H9 (cell line): Measurements from ENCODE around the gene SOCS7. TPM values are rescaled to one million over a fixed set of nuclear protein-coding genes. Genes with fewer than 3 reads are reported as not detected.

ENCODE experiments used
- DNase-seq: peaks from one replicate; pipeline ENCODE4 v3.0.0-alpha.2; 2017
- H2AFZ ChIP-seq: one replicate; pipeline ENCODE4 v1.6.1; 2013; ENCODE audit warnings: mild to moderate bottlenecking, low read length, control low read depth, moderate library complexity
- H2AK5ac ChIP-seq: 2 replicates; pipeline ENCODE4 v1.6.1; 2013; ENCODE audit warnings: low read length, control low read depth, mixed read lengths; ENCODE audit not compliant: insufficient read length
- H2BK120ac ChIP-seq: one replicate; pipeline ENCODE4 v1.6.1; 2013; ENCODE audit warnings: low read depth, mild to moderate bottlenecking, low read length, control low read depth, inconsistent platforms; ENCODE audit not compliant: poor library complexity, severe bottlenecking
- H2BK12ac ChIP-seq: 2 replicates; pipeline ENCODE4 v1.6.1; 2013; ENCODE audit warnings: low read length, control low read depth, mixed read lengths, low read depth; ENCODE audit not compliant: insufficient read length
- H2BK15ac ChIP-seq: 2 replicates; pipeline ENCODE4 v1.6.1; 2013; ENCODE audit warnings: low read depth, low read length, control low read depth
- H2BK20ac ChIP-seq: one replicate; pipeline ENCODE4 v1.6.1; 2013; ENCODE audit warnings: low read depth, mild to moderate bottlenecking, low read length, control low read depth, inconsistent platforms; ENCODE audit not compliant: poor library complexity, severe bottlenecking
- H2BK5ac ChIP-seq: 2 replicates; pipeline ENCODE4 v1.6.1; 2013; ENCODE audit warnings: low read length, control low read depth, mixed read lengths; ENCODE audit not compliant: insufficient read length
- H3K14ac ChIP-seq: 2 replicates; pipeline ENCODE4 v1.6.1; 2013; ENCODE audit warnings: low read length, control low read depth; ENCODE audit not compliant: insufficient read depth
- H3K18ac ChIP-seq: 2 replicates; pipeline ENCODE4 v1.6.1; 2013; ENCODE audit warnings: low read depth, mild to moderate bottlenecking, mixed read lengths, low read length, control low read depth; ENCODE audit not compliant: insufficient read length
- H3K23ac ChIP-seq: 2 replicates; pipeline ENCODE4 v1.6.1; 2013; ENCODE audit warnings: low read length, control low read depth, mixed read lengths, low read depth; ENCODE audit not compliant: insufficient read length
- H3K23me2 ChIP-seq: 2 replicates; pipeline ENCODE4 v1.6.1; 2013; ENCODE audit warnings: low read depth, mild to moderate bottlenecking, mixed read lengths, low read length, control low read depth; ENCODE audit not compliant: insufficient read length, poor library complexity, severe bottlenecking
- H3K27ac ChIP-seq: 2 replicates; pipeline ENCODE4 v1.5.1; 2013; ENCODE audit warnings: low read length, control low read depth, mixed read lengths, low read depth; ENCODE audit not compliant: insufficient read length
- H3K27me3 ChIP-seq: 2 replicates; pipeline ENCODE4 v1.6.1; 2013; ENCODE audit warnings: low read length, control low read depth, inconsistent platforms; ENCODE audit not compliant: insufficient read depth
- H3K4ac ChIP-seq: 2 replicates; pipeline ENCODE4 v1.6.1; 2013; ENCODE audit warnings: low read depth, mild to moderate bottlenecking, control low read depth, inconsistent platforms, low read length, moderate library complexity
- H3K4me1 ChIP-seq: 2 replicates; pipeline ENCODE4 v1.6.1; 2013; ENCODE audit warnings: low read length, control low read depth, inconsistent platforms; ENCODE audit not compliant: insufficient read depth
- H3K4me2 ChIP-seq: 2 replicates; pipeline ENCODE4 v1.6.1; 2013; ENCODE audit warnings: low read length, control low read depth, mixed read lengths; ENCODE audit not compliant: insufficient read length, insufficient read depth
- H3K56ac ChIP-seq: 2 replicates; pipeline ENCODE4 v1.6.1; 2013; ENCODE audit warnings: low read depth, mild to moderate bottlenecking, mixed read lengths, low read length, control low read depth; ENCODE audit not compliant: insufficient read length
- H3K79me1 ChIP-seq: 2 replicates; pipeline ENCODE4 v1.6.1; 2013; ENCODE audit warnings: low read depth, mild to moderate bottlenecking, moderate library complexity, low read length, control low read depth, inconsistent platforms; ENCODE audit not compliant: insufficient read depth, poor library complexity, severe bottlenecking
- H3K79me2 ChIP-seq: 2 replicates; pipeline ENCODE4 v1.6.1; 2013; ENCODE audit warnings: low read length, control low read depth, inconsistent platforms; ENCODE audit not compliant: insufficient read depth
- H3K9ac ChIP-seq: 2 replicates; pipeline ENCODE4 v1.6.1; 2013; ENCODE audit warnings: low read length, control low read depth, mixed read lengths; ENCODE audit not compliant: insufficient read length; ENCODE audit errors: extremely low read depth
- H3K9me3 ChIP-seq: one replicate; pipeline ENCODE4 v1.6.1; 2013; ENCODE audit warnings: low read depth, low read length, inconsistent platforms; ENCODE audit not compliant: control insufficient read depth
- H3T11ph ChIP-seq: one replicate; pipeline ENCODE4 v1.6.1; 2013; ENCODE audit warnings: mild to moderate bottlenecking, low read length, control low read depth, inconsistent platforms
- H4K20me1 ChIP-seq: one replicate; pipeline ENCODE4 v1.6.1; 2013; ENCODE audit not compliant: control insufficient read depth, insufficient read length, insufficient read depth
- H4K5ac ChIP-seq: 2 replicates; pipeline ENCODE4 v1.6.1; 2013; ENCODE audit warnings: low read depth, mild to moderate bottlenecking, mixed read lengths, low read length, control low read depth; ENCODE audit not compliant: insufficient read length
- H4K8ac ChIP-seq: replicated peaks from 2 replicates; pipeline ENCODE4 v1.6.1; 2013; ENCODE audit warnings: low read length, control low read depth, mixed read lengths, low read depth; ENCODE audit not compliant: insufficient read length
- H4K91ac ChIP-seq: 2 replicates; pipeline ENCODE4 v1.6.1; 2013; ENCODE audit warnings: low read depth, mild to moderate bottlenecking, moderate library complexity, mixed read lengths, low read length, control low read depth; ENCODE audit not compliant: insufficient read length
- H3K27ac Mint-ChIP-seq, 3 experiments: 2 replicates in 2 of 3; 3 replicates in 1 of 3; pipeline ENCODE4 v1.8.0; 2020 to 2021; ENCODE audit warnings: mixed read lengths in 3 of 3, mild to moderate bottlenecking in 1 of 3, moderate library complexity in 1 of 3
- H3K27me3 Mint-ChIP-seq: 2 replicates; pipeline ENCODE4 v1.8.0; 2021; ENCODE audit warnings: low read depth, mild to moderate bottlenecking, moderate library complexity, mixed read lengths
- H3K36me3 Mint-ChIP-seq, 3 experiments: 2 replicates in 2 of 3; 3 replicates in 1 of 3; pipeline ENCODE4 v1.8.0; 2020 to 2021; ENCODE audit warnings: low read depth in 3 of 3, mixed read lengths in 3 of 3; ENCODE audit not compliant: insufficient read depth in 1 of 3
- H3K4me1 Mint-ChIP-seq, 2 experiments: 2 replicates each; pipeline ENCODE4 v1.8.0; 2020; ENCODE audit warnings: mixed read lengths in 2 of 2
- H3K4me3 Mint-ChIP-seq, 2 experiments: 2 replicates in 1 of 2; 3 replicates in 1 of 2; pipeline ENCODE4 v1.8.0; 2020 to 2021; ENCODE audit warnings: mild to moderate bottlenecking in 2 of 2, mixed read lengths in 2 of 2, moderate library complexity in 1 of 2
- H3K9me3 Mint-ChIP-seq, 2 experiments: 2 replicates in 1 of 2; 3 replicates in 1 of 2; pipeline ENCODE4 v1.8.0; 2020; ENCODE audit warnings: mild to moderate bottlenecking in 2 of 2, mixed read lengths in 2 of 2, moderate library complexity in 1 of 2
- CTCF ChIP-seq: fragments of 200-600 bp; sonication (generic); conservative IDR thresholded peaks from 3 replicates; pipeline ENCODE4 v1.8.0; 2021; ENCODE audit warnings: antibody characterized with exemption, mild to moderate bottlenecking
- WGBS: extraction: QIAGEN DNeasy Blood & Tissue Kit; methylation state at CpG from one replicate; pipeline ENCODE4 v1.1.7; 2013; ENCODE audit warnings: missing lambda C conversion rate, low lambda C conversion rate, mixed read lengths; ENCODE audit not compliant: insufficient read length; ENCODE audit errors: extremely low coverage; 5-methylcytosine and 5-hydroxymethylcytosine counted together
- total RNA-seq: library from RNA; stranded (reverse); gene quantifications from 2 replicates; pipeline ENCODE4 v1.2.1, GENCODE V29; 2021

The SOCS7 gene
- total RNA-seq, 1 experiment from 2014 or later = 31.0 TPM

- Histone ChIP-seq H3K79me2 (no peaks in the 10 kb centered on the region), H4K91ac (no peak overlapping the region), H3K23me2 (peaks cover 3% of the 10 kb centered on the region), H3K4me2 (peak overlapping the region; percentile 30), H4K8ac (no peak overlapping the region), H4K20me1 (no peaks in the 10 kb centered on the region), H3K27me3 (no peaks in the 10 kb centered on the region), H2BK5ac (no peak overlapping the region), H3K27ac (no peak overlapping the region), H3K9me3 (no peaks in the 10 kb centered on the region), H3K4ac (no peak overlapping the region), H4K5ac (no peak overlapping the region), H2AK5ac (no peak overlapping the region), H3K9ac (no peak overlapping the region), H3K79me1 (no peaks in the 10 kb centered on the region), H2BK15ac (no peak overlapping the region), H2BK120ac (no peak overlapping the region), H3K4me1 (peaks cover 11% of the 10 kb centered on the region; the same call in 1 of the 2 replicates), H3K14ac (no peak overlapping the region; the same call in 1 of the 2 replicates), H3K18ac (no peak overlapping the region), H3K23ac (no peak overlapping the region), H2AFZ (no peak overlapping the region), H3K56ac (no peak overlapping the region), H3T11ph (no peak overlapping the region), H2BK20ac (no peak overlapping the region), H2BK12ac (no peak overlapping the region)
- WGBS = no CpG with 5 or more reads among the region's 16 CpGs
- peak; percentile 67 for DNase-seq
- Mint-ChIP-seq H3K4me3 (peak overlapping the region; percentile 25 to 41; a peak in 4 of 5 replicates), H3K36me3 (peaks cover 21 to 32% (median 21%) of the 10 kb centered on the region in 3 experiments; a peak in 6 of 7 replicates), H3K9me3 (no peaks in the 10 kb centered on the region), H3K4me1 (peaks cover 30 to 33% of the 10 kb centered on the region in 2 experiments), H3K27ac (peak overlapping the region; percentile 33 to 96 (median 76); a peak in 6 of 7 replicates), H3K27me3 (peaks cover 4% of the 10 kb centered on the region; the same call in 1 of the 2 replicates)
- TF ChIP-seq CTCF = no peak
These were observed 52.7 kb downstream of the SOCS7 start for GRCh38 chr17:38404174-38404943.
